SU-DHL-6 (cell line): ENCODE results near the gene RBM20.
A peak's percentile ranks its signal among the peaks of the same experiment; 100 is the strongest.

ENCODE experiments used
- H2AFZ ChIP-seq: fragments of 200-600 bp; sonication (generic); 2 replicates; pipeline ENCODE4 v1.6.1; 2014; ENCODE audit warnings: low read depth, mild to moderate bottlenecking, moderate library complexity, mixed read lengths, antibody characterized with exemption, low read length; ENCODE audit not compliant: severe bottlenecking
- H3F3A ChIP-seq: fragments of 200-600 bp; shearing (Covaris generic); 2 replicates; pipeline ENCODE4 v1.6.0; 2016; ENCODE audit warnings: antibody characterized with exemption, mild to moderate bottlenecking; ENCODE audit not compliant: insufficient read depth
- H3K27ac ChIP-seq: fragments of 200-600 bp; sonication (generic); 2 replicates; pipeline ENCODE4 v1.5.1; 2016; ENCODE audit warnings: low read depth, mild to moderate bottlenecking, low read length, moderate library complexity, mixed read lengths
- H3K27me3 ChIP-seq: fragments of 200-600 bp; sonication (generic), shearing (Covaris generic); 2 replicates; pipeline ENCODE4 v1.6.0; 2014; ENCODE audit warnings: mild to moderate bottlenecking, low read length
- H3K36me3 ChIP-seq: fragments of 200-600 bp; sonication (generic); 2 replicates; pipeline ENCODE4 v1.6.1; 2014; ENCODE audit warnings: mild to moderate bottlenecking, low read length, mixed read lengths
- H3K4me2 ChIP-seq: fragments of 300-600, 200-600 bp; shearing (Covaris generic), sonication (generic); 2 replicates; pipeline ENCODE4 v1.6.0; 2014; ENCODE audit warnings: low read length, low read depth, mild to moderate bottlenecking; ENCODE audit not compliant: poor library complexity, severe bottlenecking
- H3K4me3 ChIP-seq: fragments of 200-600 bp; sonication (generic); 2 replicates; pipeline ENCODE4 v1.5.1; 2014; ENCODE audit warnings: antibody characterized with exemption, low read length, mild to moderate bottlenecking, mixed read lengths; ENCODE audit not compliant: insufficient read depth, poor library complexity, severe bottlenecking
- H3K79me2 ChIP-seq: fragments of 200-600 bp; sonication (generic); 2 replicates; pipeline ENCODE4 v1.6.1; 2014; ENCODE audit warnings: mild to moderate bottlenecking, low read length, moderate library complexity; ENCODE audit not compliant: insufficient read depth
- H3K9ac ChIP-seq: fragments of 200-600 bp; sonication (generic); 2 replicates; pipeline ENCODE4 v1.7.0; 2014; ENCODE audit warnings: mild to moderate bottlenecking, low read length
- H3K9me2 ChIP-seq: fragments of 200-600 bp; sonication (generic); replicated peaks from 2 replicates; pipeline ENCODE4 v1.6.1; 2014; ENCODE audit warnings: low read length; ENCODE audit not compliant: insufficient read depth
- H3K9me3 ChIP-seq: fragments of 200-600 bp; sonication (generic); 2 replicates; pipeline ENCODE4 v1.6.1; 2014; ENCODE audit warnings: low read length, mixed read lengths; ENCODE audit not compliant: insufficient read depth
- H4K20me1 ChIP-seq: fragments of 200-600 bp; sonication (generic); 2 replicates; pipeline ENCODE4 v1.6.1; 2014; ENCODE audit warnings: low read depth, mild to moderate bottlenecking, antibody characterized with exemption, low read length, moderate library complexity, mixed read lengths
- EZH2phosphoT487 ChIP-seq: fragments of 200-600 bp; sonication (generic), shearing (Covaris generic); conservative IDR thresholded peaks from 2 replicates; pipeline ENCODE4 v1.6.1; 2018; ENCODE audit warnings: mild to moderate bottlenecking, antibody characterized with exemption, low read length, moderate library complexity, mixed read lengths
- TF ChIP-seq, protein P1 (sequence below): fragments of 200-600 bp; sonication (generic); IDR thresholded peaks from one replicate; pipeline ENCODE4 v1.5.1; 2017; ENCODE audit warnings: antibody characterized with exemption, mild to moderate bottlenecking, low read length, moderate library complexity; ENCODE audit not compliant: insufficient read depth, poor library complexity, severe bottlenecking

Gene RBM20

DNA sequence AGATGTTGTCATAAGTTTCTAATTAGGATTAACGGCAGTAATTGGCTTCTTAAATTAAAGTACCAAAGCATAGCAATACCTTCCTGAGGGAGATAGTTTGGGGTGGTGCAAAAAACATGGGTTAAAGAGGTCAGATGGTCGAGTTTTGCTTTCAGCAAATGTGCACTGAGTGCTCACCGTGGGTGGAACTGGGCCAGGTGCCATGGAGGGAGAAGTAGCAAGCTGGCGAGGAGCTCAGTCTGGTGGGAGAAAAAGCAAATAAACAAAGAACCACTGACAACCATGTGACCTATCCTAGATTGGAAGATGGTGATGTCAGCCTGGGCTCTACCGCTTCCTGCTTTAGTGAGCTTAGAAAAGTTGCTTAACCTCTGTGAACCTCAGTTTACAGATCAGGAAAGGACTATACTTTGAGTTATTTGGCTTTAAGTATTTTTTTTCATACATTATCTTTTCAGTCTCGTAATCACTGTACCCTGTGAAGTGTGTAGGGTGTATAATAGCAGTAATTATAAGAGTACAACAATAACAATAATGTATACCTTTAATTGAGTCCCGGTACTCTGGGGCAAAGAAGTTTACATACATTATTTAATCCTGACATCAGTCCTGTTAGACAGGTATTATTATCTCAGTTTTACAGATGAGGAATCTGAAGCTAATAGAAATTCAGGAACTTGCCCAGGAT lies 158.6 kb downstream of the RBM20 start:
- Histone ChIP-seq H3K4me2 (peak overlapping the region; percentile 39), H3K4me3 (no peak overlapping the region), H3K9me2 (no peaks in the 10 kb centered on the region), H4K20me1 (no peaks in the 10 kb centered on the region), H3K36me3 (no peaks in the 10 kb centered on the region), H3K27me3 (no peaks in the 10 kb centered on the region), H2AFZ (no peak overlapping the region), H3K9ac (no peak overlapping the region), H3K27ac (no peak overlapping the region), H3K79me2 (no peaks in the 10 kb centered on the region), H3K9me3 (no peaks in the 10 kb centered on the region), H3F3A (no peaks in the 10 kb centered on the region)
- TF ChIP-seq, protein P1, sequence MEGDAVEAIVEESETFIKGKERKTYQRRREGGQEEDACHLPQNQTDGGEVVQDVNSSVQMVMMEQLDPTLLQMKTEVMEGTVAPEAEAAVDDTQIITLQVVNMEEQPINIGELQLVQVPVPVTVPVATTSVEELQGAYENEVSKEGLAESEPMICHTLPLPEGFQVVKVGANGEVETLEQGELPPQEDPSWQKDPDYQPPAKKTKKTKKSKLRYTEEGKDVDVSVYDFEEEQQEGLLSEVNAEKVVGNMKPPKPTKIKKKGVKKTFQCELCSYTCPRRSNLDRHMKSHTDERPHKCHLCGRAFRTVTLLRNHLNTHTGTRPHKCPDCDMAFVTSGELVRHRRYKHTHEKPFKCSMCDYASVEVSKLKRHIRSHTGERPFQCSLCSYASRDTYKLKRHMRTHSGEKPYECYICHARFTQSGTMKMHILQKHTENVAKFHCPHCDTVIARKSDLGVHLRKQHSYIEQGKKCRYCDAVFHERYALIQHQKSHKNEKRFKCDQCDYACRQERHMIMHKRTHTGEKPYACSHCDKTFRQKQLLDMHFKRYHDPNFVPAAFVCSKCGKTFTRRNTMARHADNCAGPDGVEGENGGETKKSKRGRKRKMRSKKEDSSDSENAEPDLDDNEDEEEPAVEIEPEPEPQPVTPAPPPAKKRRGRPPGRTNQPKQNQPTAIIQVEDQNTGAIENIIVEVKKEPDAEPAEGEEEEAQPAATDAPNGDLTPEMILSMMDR = no peak
- TF ChIP-seq EZH2phosphoT487 = no peak

- Histone ChIP-seq H3K4me2 (peak overlapping the region; percentile 39), H3F3A (no peaks in the 10 kb centered on the region), H3K79me2 (no peaks in the 10 kb centered on the region), H3K36me3 (no peaks in the 10 kb centered on the region), H3K4me3 (no peak overlapping the region), H3K9me2 (no peaks in the 10 kb centered on the region), H3K27ac (no peak overlapping the region), H2AFZ (no peak overlapping the region), H3K27me3 (no peaks in the 10 kb centered on the region), H3K9me3 (no peaks in the 10 kb centered on the region), H3K9ac (no peak overlapping the region), H4K20me1 (no peaks in the 10 kb centered on the region)
- TF ChIP-seq, protein P1 = no peak
- TF ChIP-seq EZH2phosphoT487 = no peak
These were observed 159.2 kb downstream of the RBM20 start for GRCh38 chr10:110803239-110803749.

DNA sequence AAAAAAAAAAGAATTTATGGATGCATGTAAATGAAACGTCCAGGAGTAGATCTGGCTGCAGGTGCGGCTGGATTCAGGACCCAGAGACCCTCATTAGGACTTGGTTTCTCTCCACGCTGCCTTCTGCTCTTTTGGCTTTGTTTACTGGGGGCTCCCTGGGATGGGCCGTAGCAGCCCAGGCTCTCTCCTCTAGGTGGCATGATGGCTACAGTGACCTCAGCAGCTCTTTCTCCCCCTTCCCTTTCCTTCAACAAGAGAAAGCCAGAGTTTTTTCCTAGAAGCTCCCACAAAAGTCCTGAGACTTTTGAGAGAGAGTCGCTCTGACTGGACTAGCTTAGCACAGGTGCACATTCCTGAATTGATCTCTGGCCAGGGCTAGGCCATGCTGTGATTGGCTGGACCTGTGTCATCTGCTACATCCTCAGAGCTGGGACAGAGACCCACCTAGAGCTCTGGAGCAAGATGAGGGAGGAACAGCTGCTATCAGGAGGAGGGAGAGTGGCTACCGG lies 159.7 kb downstream of the RBM20 start:
- Histone ChIP-seq H3K36me3 (no peaks in the 10 kb centered on the region), H3K27ac (no peak overlapping the region), H3K9me3 (no peaks in the 10 kb centered on the region), H3K4me3 (no peak overlapping the region), H3K27me3 (no peaks in the 10 kb centered on the region), H2AFZ (peak overlapping the region; percentile 20), H3F3A (no peaks in the 10 kb centered on the region), H3K4me2 (peak overlapping the region; percentile 39), H3K9ac (no peak overlapping the region; the same call in 1 of the 2 replicates), H3K79me2 (no peaks in the 10 kb centered on the region), H3K9me2 (no peaks in the 10 kb centered on the region), H4K20me1 (no peaks in the 10 kb centered on the region)
- TF ChIP-seq, protein P1 = peak; percentile 81
- no peak for TF ChIP-seq EZH2phosphoT487
